ENCODE data around the gene SPECC1. TPM values are rescaled to one million over a fixed set of nuclear protein-coding genes. Genes with fewer than 3 reads are reported as not detected.

The SPECC1 gene
- total and polyA plus RNA-seq, 2 donors (not counting 3 experiments of a cell fraction or from before 2014, with no cell fraction given), result 5.3 to 20.4 TPM

DNA sequence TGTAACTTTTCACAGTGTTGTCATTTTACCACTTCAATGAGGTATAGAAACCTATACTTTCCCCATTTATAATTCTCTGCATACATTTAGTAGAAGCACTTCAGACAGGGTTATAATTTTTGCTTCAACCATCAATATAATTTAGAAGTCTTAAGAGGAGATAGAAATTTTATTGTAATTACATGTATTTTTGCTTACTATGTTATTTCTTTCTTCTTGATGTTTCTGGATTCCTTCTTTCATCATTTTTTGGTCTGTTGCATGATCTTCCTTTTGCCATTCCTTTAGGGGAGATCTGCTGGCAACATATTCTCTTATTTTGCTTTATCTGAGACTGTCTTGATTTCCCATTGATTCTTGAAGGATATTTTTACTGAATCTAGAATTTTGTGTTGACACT, 31.1 kb downstream of the SPECC1 start:
- CTCF ChIA-PET, result no interaction called here
- DNase-seq (ENCODE audit: low read depth, low spot score), result no peak
- FAIRE-seq, result no peak

More for the DNA sequence above, 31.1 kb downstream of the SPECC1 start:
- Histone ChIP-seq H3K4me3 (replicated peaks in 1 of 3; ENCODE audit: insufficient read depth in 1 of 3, low read depth in 1 of 3, low read length in 3 of 3) (no peak overlapping the region), H3K27me3 (ENCODE audit: control insufficient read depth in 2 of 2, insufficient read depth in 2 of 2, low read length in 2 of 2) (peaks cover 0 to 2% of the 10 kb centered on the region in 2 experiments), H2AFZ (ENCODE audit: low read depth, low read length) (no peak overlapping the region), H3K9ac (replicated peaks; ENCODE audit: extremely low read depth, insufficient read depth, low read length) (no peak overlapping the region), H3K36me3 (ENCODE audit: control insufficient read depth in 2 of 2, extremely low read depth in 1 of 2, insufficient read depth in 2 of 2, low read length in 2 of 2) (no peaks in the 10 kb centered on the region), H4K20me1 (replicated peaks; ENCODE audit: control insufficient read depth, extremely low read depth, insufficient read depth, low read length) (no peaks in the 10 kb centered on the region), H3K9me3 (replicated peaks; ENCODE audit: control insufficient read depth, insufficient read depth, low read length) (no peaks in the 10 kb centered on the region), H3K79me2 (ENCODE audit: control insufficient read depth, insufficient read depth, low read length) (no peaks in the 10 kb centered on the region), H3K4me1 (ENCODE audit: control insufficient read depth, extremely low read depth, insufficient read depth, low read length) (no peaks in the 10 kb centered on the region), H3K4me2 (ENCODE audit: insufficient read depth, low read length) (no peak overlapping the region), H3K9me1 (replicated peaks; ENCODE audit: control insufficient read depth, extremely low read depth, insufficient read depth, low read length) (no peaks in the 10 kb centered on the region), H3K27ac (ENCODE audit: insufficient read depth, low read depth, low read length) (no peak overlapping the region)
- BruUV-seq (replicated peaks), result no TSS peak
- POLR2A ChIA-PET, result no interaction called here
- dilution Hi-C loops (cut with MboI; ENCODE audit: extremely low pct_ligation_motif_present, low sequenced_read_pairs), result no loop called here
- intact Hi-C loops (cut with micrococcal nuclease), result no loop called here
- TF ChIP-seq, protein P1, sequence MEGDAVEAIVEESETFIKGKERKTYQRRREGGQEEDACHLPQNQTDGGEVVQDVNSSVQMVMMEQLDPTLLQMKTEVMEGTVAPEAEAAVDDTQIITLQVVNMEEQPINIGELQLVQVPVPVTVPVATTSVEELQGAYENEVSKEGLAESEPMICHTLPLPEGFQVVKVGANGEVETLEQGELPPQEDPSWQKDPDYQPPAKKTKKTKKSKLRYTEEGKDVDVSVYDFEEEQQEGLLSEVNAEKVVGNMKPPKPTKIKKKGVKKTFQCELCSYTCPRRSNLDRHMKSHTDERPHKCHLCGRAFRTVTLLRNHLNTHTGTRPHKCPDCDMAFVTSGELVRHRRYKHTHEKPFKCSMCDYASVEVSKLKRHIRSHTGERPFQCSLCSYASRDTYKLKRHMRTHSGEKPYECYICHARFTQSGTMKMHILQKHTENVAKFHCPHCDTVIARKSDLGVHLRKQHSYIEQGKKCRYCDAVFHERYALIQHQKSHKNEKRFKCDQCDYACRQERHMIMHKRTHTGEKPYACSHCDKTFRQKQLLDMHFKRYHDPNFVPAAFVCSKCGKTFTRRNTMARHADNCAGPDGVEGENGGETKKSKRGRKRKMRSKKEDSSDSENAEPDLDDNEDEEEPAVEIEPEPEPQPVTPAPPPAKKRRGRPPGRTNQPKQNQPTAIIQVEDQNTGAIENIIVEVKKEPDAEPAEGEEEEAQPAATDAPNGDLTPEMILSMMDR (IDR thresholded peaks at IDR 0.05; ENCODE audit: extremely low read depth in 1 of 2, insufficient read depth in 1 of 2, low read depth in 1 of 2, low read length in 2 of 2), result no peak
- TF ChIP-seq FOS (IDR thresholded peaks at IDR 0.05; ENCODE audit: borderline replicate concordance, insufficient read depth, low read length) (no peak), JUN (IDR thresholded peaks at IDR 0.05; ENCODE audit: borderline replicate concordance, insufficient read depth, insufficient read length, low read depth) (no peak), GATA2 (IDR thresholded peaks at IDR 0.05; ENCODE audit: insufficient read depth, insufficient read length, low read depth, low read length) (no peak), EZH2 (IDR thresholded peaks at IDR 0.05; ENCODE audit: borderline replicate concordance, low read depth, low read length, severe bottlenecking) (no peak), POLR2AphosphoS5 (IDR thresholded peaks at IDR 0.05; ENCODE audit: insufficient read depth, low read depth, low read length) (no peak), MYC (IDR thresholded peaks at IDR 0.05; ENCODE audit: low read depth, low read length) (no peak), POLR2A (IDR thresholded peaks at IDR 0.05; ENCODE audit: low read depth, low read length) (no peak)
- TF ChIP-seq, protein P2, sequence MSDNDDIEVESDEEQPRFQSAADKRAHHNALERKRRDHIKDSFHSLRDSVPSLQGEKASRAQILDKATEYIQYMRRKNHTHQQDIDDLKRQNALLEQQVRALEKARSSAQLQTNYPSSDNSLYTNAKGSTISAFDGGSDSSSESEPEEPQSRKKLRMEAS (IDR thresholded peaks at IDR 0.05; ENCODE audit: insufficient read depth, insufficient read length), result no peak
